GM19328 (cell line): ENCODE data around the gene ZNF732.
A peak's percentile ranks its signal among the peaks of the same experiment; 100 is the strongest.
"Not testable (repeated sequence)": the region's sequence is repeated elsewhere in the genome, so short reads cannot be mapped to it uniquely, and the experiment has no call there.

Experiments
- ATAC-seq: cut with Tn5 transposase; IDR thresholded peaks from one replicate; pipeline ENCODE4 v1.9.1; 2021; ENCODE audit warnings: mild to moderate bottlenecking, moderate library complexity; ENCODE audit not compliant: unreplicated experiment

The ZNF732 gene

DNA sequence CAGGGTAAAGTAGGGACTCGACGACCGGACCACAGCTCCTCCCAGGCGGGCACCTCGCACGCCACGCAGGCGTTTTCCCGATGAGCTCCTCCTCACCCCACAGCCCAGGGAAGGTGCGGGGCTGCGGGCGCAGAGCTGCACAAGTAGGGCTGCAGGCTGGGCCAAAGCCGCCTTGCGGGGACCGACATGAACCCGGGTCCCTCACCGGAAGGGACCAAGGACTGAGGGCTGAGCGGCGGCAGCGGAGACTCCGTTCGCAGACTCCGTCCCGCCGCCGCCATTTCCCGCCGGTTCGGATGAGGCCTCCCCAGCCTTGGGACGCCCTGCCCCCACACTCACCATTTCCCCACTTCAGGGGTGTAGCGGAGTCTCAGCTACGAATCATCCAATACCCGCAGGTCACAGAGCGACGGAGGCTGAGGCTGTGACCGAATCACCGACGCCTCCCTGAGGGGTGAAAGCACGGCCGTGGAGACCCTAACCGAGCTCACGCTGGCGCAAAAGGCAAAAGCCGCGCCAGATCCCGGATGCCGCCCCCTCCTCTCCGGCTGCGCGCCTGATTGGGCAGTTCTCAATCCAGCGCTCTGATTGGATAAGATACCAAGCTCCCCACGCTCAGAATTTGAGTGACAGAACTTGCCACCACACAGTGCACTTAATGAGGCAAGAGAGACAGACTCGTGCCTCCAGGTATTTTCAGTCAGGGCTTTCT is at the start of gene ZNF732:
TSS of gene ZNF732 (minus strand) at position 506 of the 712 bp plus-strand sequence. CDS start at position 342, 164 bp downstream.
- ATAC-seq: no peak

DNA sequence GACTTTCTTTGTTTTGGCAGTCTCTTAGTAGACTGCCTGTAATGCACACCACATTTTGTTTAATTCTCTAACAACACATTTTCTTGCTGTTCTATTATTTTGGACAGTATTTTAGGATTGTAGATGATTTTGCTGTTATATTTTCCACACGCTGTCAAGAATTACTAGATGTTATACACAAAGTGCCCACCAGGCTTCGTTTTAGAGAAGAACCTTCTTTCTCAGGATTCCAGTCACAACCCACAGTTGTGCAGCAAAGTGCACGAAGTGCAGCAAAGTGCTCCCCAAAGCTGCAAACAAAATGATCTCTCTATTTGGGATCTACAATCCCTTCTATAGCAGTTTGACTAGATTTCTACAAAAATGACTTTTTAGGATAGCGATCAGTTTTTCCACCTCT is 34.7 kb upstream of the ZNF732 start:
- ATAC-seq: no peak

- ATAC-seq: no peak
Measured at GRCh38 chr4:338759-339097, 33.5 kb upstream of the ZNF732 start.

- ATAC-seq: peak; percentile 25
Measured at GRCh38 chr4:337932-338758, 32.9 kb upstream of the ZNF732 start.

- peak; percentile 95 for ATAC-seq
Measured at GRCh38 chr4:337143-337931, 32.1 kb upstream of the ZNF732 start, which contains the start of gene ZNF141. Gene ZNF141, plus strand, starts transcription at chr4:337814. Its CDS starts 170 bp downstream, at chr4:337984.

GRCh38 chr4:336893-337142 is 31.5 kb upstream of the ZNF732 start:
- ATAC-seq: no peak

DNA sequence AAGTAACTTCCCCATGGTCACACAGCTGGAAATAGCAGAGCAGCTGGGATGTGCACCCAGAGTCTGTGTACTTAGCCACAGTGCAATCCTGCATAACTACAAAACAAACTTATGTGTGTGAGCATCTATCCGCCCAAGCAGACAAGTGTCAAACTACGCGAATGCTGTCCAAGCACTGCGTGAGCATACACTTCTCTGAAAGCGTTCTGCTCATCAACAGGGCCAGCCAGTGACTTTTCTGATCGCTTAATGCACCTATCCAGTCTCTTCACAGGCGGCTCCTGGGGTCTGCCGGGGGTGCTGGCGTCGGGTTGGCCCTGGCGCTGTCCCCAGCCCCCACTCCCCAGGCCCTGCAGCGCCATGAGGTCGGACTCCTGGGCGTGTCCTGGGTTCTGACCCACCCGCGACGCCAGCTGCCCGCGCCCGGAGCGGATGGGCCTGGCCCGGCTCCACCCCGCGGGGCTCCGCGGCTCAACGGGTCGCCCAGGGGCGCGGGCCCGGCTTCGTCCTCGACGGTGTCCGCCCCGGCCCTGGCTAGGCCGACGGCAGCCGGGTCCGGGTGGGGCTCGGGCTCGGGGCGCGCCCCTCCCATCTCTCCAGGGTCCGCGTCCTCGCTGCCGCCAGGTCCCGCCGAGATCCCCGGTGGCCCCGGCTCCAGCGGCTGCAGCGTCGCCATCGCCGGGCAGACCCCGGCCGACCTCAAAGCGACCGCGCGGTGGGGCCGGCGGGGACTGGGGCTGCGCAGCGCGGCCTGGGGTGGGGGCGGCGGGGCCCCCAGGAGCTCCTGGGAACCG is 31.0 kb upstream of the ZNF732 start:
- no peak for ATAC-seq

DNA sequence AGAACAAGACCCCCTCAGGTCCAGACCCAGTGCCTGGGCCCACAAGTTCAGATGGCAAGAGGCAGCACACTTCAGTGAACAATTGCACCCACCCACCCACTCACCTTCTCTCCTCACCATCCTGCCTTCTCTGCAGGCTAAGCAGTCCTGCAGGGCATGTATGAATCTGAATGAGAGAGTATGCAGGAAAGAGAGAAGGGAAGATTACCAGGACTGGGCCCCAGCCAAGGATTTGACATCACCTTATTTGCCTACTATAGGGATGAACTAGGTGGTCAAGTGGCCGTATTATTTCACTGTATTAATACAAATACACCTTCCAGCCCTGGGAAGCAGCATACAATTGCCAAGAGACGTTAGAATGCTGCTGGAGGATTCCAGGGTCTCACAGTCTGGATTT is 30.2 kb upstream of the ZNF732 start:
- ATAC-seq: no peak

DNA sequence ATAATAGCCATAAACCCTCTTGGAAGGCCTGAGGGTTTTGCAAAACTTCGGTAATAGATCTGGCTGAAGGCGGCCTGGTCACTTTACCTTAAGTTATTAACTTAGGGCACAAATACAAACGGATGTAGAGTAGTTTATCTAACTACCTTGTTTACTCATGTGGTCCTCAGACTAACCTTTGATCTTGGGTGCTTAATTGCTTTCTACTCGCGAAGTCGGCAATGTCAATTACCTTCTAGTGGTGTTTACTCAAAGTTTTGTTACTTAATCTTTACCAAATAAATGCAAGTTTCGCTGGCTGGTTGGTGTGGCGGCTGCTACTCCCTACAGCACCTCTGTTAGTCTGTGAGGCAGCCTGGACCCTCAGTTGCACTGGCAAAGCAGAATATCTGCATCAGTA is 23.5 kb upstream of the ZNF732 start:
- no peak for ATAC-seq

DNA sequence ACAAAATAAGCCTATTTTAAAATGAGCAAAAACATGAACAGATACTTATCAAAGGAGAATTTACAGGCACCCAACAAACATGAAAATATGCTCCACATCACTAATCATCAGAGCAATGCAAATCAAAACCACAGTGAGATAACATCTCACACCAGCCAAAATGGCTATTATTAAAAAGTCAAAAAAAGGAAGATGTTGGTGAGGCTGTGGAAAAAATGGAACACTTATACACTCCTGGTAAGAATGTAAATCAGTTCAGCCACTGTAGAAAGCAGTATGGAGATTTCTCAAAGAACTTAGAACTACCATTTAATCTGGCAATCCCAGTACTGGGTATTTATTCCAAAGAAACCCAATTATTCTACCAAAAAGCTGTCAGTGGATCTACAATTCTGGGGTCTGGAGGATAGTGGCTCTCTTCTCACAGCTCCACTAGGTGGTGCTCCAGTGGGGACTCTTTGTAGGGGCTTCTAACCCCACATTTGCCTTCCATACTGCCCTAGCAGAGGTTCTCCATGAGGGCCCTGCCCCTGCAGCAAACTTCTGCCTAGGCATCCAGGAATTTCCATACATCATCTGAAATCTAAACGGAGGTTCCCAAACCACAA is 9.1 kb upstream of the ZNF732 start:
- no peak for ATAC-seq

DNA sequence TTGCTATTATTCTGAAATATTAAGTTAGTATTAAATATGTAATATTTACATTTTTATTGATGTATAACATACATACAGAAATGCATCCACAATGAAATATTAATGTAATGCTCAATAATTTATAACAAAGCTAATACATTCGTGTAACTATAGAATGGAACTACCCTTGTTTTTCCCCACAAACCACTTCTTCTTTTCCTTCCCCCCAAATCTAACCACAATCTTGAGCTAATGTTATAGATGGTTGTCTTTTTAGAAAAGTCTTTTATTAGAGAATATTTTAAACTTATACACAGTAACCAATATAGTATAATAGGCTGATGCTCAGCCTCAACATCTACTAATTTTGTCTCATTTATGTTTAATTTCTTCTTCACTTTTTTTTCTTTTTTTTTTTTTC is 4.5 kb upstream of the ZNF732 start:
- ATAC-seq: no peak

- no peak for ATAC-seq
Measured at GRCh38 chr4:306551-306961, 1.3 kb upstream of the ZNF732 start.

GRCh38 chr4:304516-304915 is 758 bp downstream of the ZNF732 start:
- not testable (repeated sequence) for ATAC-seq

DNA sequence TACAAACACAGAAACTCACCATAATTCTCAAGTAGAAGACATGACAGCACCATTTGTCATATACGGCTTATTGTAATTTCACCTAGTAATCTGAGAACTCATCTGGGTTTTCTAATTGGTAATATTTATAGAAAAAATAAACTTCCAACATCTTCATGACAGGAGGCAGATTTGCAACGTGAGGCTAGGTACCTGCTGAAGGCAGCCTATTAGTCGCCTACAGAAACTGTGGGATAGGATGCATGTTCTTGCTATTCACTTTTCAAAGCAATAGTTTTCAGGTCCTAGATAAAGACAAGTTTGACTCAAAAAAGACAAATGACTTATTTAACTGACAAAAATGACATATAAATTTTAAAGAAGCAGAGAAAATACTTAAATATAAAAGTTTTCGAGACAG is 2.9 kb downstream of the ZNF732 start:
- ATAC-seq: no peak

GRCh38 chr4:294732-295131 is 10.5 kb downstream of the ZNF732 start:
- no peak for ATAC-seq

- ATAC-seq: no peak
Measured at GRCh38 chr4:288891-289290, 16.4 kb downstream of the ZNF732 start.

- ATAC-seq: no peak
Measured at GRCh38 chr4:273309-274017, 31.8 kb downstream of the ZNF732 start.

DNA sequence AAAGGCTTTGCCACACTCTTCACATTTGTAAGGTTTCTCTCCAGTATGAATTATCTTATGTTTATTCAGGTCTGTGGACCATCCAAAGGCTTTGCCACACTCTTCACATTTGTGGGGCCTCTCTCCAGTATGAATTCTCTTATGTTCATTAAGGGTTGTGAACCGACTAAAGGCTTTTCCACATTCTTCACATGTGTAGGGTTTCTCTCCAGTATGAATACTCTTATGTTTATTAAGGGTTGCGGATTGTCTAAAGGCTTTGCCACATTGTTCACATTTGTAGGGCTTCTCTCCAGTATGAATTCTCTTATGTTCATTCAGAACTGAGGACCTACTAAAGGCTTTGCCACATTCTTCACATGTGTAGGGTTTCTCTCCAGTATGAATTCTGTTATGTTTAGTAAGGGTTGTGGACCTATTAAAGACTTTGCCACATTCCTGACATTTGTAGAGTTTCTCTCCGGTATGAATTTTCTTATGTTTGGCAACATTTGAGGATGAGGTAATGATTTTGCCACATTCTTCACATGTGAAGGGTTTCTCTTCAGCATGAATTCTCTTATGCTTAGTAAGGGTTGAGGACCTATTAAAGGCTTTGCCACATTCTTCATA is 33.7 kb downstream of the ZNF732 start:
- no peak for ATAC-seq

DNA sequence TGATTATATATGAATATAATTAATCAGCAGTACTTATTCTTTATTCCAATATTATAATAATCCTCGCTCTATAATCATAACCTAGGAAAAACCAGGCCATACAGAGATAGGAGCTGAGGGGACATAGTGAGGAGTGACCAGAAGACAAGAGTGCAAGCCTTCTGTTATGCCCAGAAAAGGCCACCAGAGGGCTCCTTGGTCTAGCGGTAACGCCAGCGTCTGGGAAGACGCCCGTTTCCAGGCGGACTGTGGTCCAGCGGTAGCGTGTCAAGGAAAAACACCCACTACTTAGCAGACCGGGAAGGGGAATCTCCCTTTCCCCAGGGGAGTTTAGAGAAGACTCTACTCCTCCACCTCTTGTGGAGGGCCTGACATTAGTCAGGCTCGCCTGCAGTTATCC is 46.0 kb downstream of the ZNF732 start:
- ATAC-seq: not testable (repeated sequence)

- no peak for ATAC-seq
Measured at GRCh38 chr4:256492-256891, 48.8 kb downstream of the ZNF732 start.
